ENCODE measurements around the gene ARPP19. TPM values are rescaled to one million over a fixed set of nuclear protein-coding genes. Genes with fewer than 3 reads are reported as not detected.

ARPP19 gene
- total and polyA plus RNA-seq, 10 of the 15 experiments (the other 5 are each of a cell fraction or from before 2014, with no cell fraction given): 77.2 to 167 (median 121) TPM

GRCh38 chr15:52552303-52552702 is 16.5 kb downstream of the ARPP19 start:
- SMC1A ChIA-PET (ENCODE audit: uncharacterized antibody, unreplicated experiment): interaction anchor here (1.0 to 5.4 kb wide), 2 partner anchors 9 to 13 kb away, joined by 3 to 45 read pairs; no protein-coding TSS in a partner anchor
- intact Hi-C loops (cut with micrococcal nuclease; ENCODE audit: unreplicated experiment) (no loop called here), in situ Hi-C loops (cut with MboI) (no loop called here)
- no peaks in the 10 kb centered on the region for H3K27me3 ChIP-seq (replicated peaks in 1 of 2; ENCODE audit: control insufficient read depth in 2 of 2, insufficient read depth in 2 of 2, low read length in 1 of 2)
- no peak overlapping the region for H3K4me2 ChIP-seq (ENCODE audit: control insufficient read depth, insufficient read depth)
- H3K79me2 ChIP-seq (ENCODE audit: control insufficient read depth, insufficient read depth, low read length): peaks cover 39% of the 10 kb centered on the region
- no peak for ATAC-seq
- RAD21 ChIA-PET (ENCODE audit: unreplicated experiment): interaction anchor here (0.6 to 4.7 kb wide), 5 partner anchors 12 to 219 kb away, joined by 3 to 24 read pairs (median 4); no protein-coding TSS in a partner anchor
- H3K36me3 ChIP-seq (ENCODE audit: control insufficient read depth in 2 of 2, insufficient read depth in 2 of 2, low read length in 1 of 2): peaks cover 5 to 20% of the 10 kb centered on the region in 2 experiments
- H3K27ac ChIP-seq (ENCODE audit: control insufficient read depth, insufficient read depth): no peak overlapping the region
- H3K4me1 ChIP-seq (ENCODE audit: control insufficient read depth, insufficient read depth, low read length): peaks cover 12% of the 10 kb centered on the region
- CTCF ChIA-PET: interaction anchor here (0.9 to 5.6 kb wide), 3 partner anchors 13 to 297 kb away, joined by 3 to 37 read pairs (median 3); no protein-coding TSS in a partner anchor
- H3K9me3 ChIP-seq (replicated peaks; ENCODE audit: control insufficient read depth, insufficient read depth, low read length): no peaks in the 10 kb centered on the region
- H3K4me3 ChIP-seq: no peak overlapping the region
- no peaks in the 10 kb centered on the region for H4K20me1 ChIP-seq (ENCODE audit: control insufficient read depth, insufficient read depth)
- no peak for FAIRE-seq
- TF ChIP-seq RBBP5 (conservative IDR thresholded peaks at IDR 0.05) (no peak), EP300 (IDR thresholded peaks at IDR 0.05; ENCODE audit: borderline replicate concordance in 1 of 2, control insufficient read depth in 1 of 2, low read depth in 2 of 2, low read length in 2 of 2) (no peak), TCF7 (IDR thresholded peaks at IDR 0.05; ENCODE audit: borderline replicate concordance) (no peak), POLR2AphosphoS2 (IDR thresholded peaks at IDR 0.05; ENCODE audit: low read depth, low read length) (no peak), USF2 (IDR thresholded peaks at IDR 0.05; ENCODE audit: borderline replicate concordance, low read depth, low read length) (no peak), IRF5 (IDR thresholded peaks at IDR 0.05; ENCODE audit: borderline replicate concordance) (no peak), BMI1 (IDR thresholded peaks at IDR 0.05; ENCODE audit: borderline replicate concordance) (no peak)
- H3K9ac ChIP-seq (ENCODE audit: control insufficient read depth, insufficient read depth, low read length): no peak overlapping the region
- POLR2A ChIA-PET: interaction anchor here (0.6 to 2.4 kb wide), 4 partner anchors 13 to 544 kb away, joined by 4 to 13 read pairs (median 5); no protein-coding TSS in a partner anchor
- no TSS peak for BruUV-seq (replicated peaks)
- H2AFZ ChIP-seq (ENCODE audit: control insufficient read depth, low read depth, low read length): no peak overlapping the region
- DNase-seq (ENCODE audit: low read depth, low spot score): no peak
- WGBS (ENCODE audit: insufficient coverage, insufficient replicate concordance, low lambda C conversion rate, missing lambda C conversion rate): 83% methylated on average over 2 of the region's 2 CpGs

Data from GM12878 (cell line).